AG09319 (cell line): ENCODE measurements around the gene TMCC1.

Source experiments
- DNase-seq: peaks from one replicate; pipeline ENCODE4 v3.0.0-alpha.2; 2010; ENCODE audit warnings: low read depth; ENCODE audit errors: extremely low read depth
- CTCF ChIP-seq: IDR thresholded peaks from 2 replicates; pipeline ENCODE4 v1.5.1; 2011; ENCODE audit warnings: low read depth, mild to moderate bottlenecking, inconsistent platforms, low read length, moderate library complexity

The TMCC1 gene

GRCh38 chr3:129893581-129894070, at the start of gene TMCC1:
TMCC1 (minus strand) TSS chr3:129893711.
- DNase-seq, result peak; percentile 35
- TF ChIP-seq CTCF, result no peak

GRCh38 chr3:129943020-129943419, 49.5 kb upstream of the TMCC1 start:
- TF ChIP-seq CTCF, result no peak
- no peak for DNase-seq

- peak; percentile 81 for TF ChIP-seq CTCF
- peak; percentile 11 for DNase-seq
Observed at GRCh38 chr3:129942296-129942695, 48.8 kb upstream of the TMCC1 start.

- DNase-seq, result no peak
- TF ChIP-seq CTCF, result no peak
Observed at GRCh38 chr3:129940086-129940485, 46.6 kb upstream of the TMCC1 start.

- TF ChIP-seq CTCF, result no peak
- no peak for DNase-seq
Observed at GRCh38 chr3:129938140-129938930, 44.8 kb upstream of the TMCC1 start.

GRCh38 chr3:129937717-129938116, 44.2 kb upstream of the TMCC1 start:
- no peak for DNase-seq
- no peak for TF ChIP-seq CTCF

- DNase-seq, result peak; percentile 42
- TF ChIP-seq CTCF, result no peak
Observed at GRCh38 chr3:129936757-129937156, 43.2 kb upstream of the TMCC1 start.
